Skin epidermis (tissue), 12 donors: Measurements from ENCODE around the gene TGFA.
A peak's percentile ranks its signal among the peaks of the same experiment; 100 is the strongest.
"Not testable (repeated sequence)": the region's sequence is repeated elsewhere in the genome, so short reads cannot be mapped to it uniquely, and the experiment has no call there.

Experiments used
- H3K27ac ChIP-seq, 21 experiments: fragments of 200-600 bp; sonication (generic) in 11 of 21; one replicate each; pipeline ENCODE4 v1.5.0; 2020; ENCODE audit warnings: mild to moderate bottlenecking in 3 of 21, inconsistent platforms in 2 of 21, moderate library complexity in 2 of 21
- H3K4me3 ChIP-seq, 7 experiments: fragments of 200-600 bp; sonication (generic) in 2 of 7; one replicate each; pipeline ENCODE4 v1.5.0; 2020; ENCODE audit warnings: inconsistent platforms in 2 of 7, mild to moderate bottlenecking in 2 of 7, moderate library complexity in 1 of 7

TGFA gene

GRCh38 chr2:70472221-70472890, 81.3 kb downstream of the TGFA start:
- peak overlapping the region in 2 of 21 experiments; percentile 16 to 26 for H3K27ac ChIP-seq
- no peak overlapping the region for H3K4me3 ChIP-seq

DNA sequence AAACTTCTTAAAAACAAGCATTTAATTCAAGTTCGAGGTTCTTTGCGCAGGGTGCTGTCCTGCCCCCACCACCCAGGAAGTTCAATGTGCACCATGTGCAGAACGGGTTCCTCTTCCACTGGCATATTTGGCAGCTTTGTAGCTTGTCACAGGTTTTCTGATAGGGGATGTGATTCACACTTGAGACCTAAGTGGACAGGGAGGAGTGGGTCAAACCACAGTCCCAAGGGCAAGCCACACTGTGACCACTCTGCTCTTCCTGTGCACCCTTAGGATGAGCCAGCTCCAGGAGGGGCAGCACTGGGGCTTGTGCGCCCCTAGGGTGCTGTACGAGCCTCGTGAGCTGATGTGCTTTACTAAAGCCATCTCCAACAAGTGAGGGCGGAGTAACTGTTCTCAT, 82.5 kb downstream of the TGFA start:
- peak overlapping the region in 2 of 21 experiments; percentile 38 for H3K27ac ChIP-seq
- H3K4me3 ChIP-seq = no peak overlapping the region

GRCh38 chr2:70469961-70470360, 83.7 kb downstream of the TGFA start:
- Histone ChIP-seq H3K27ac (no peak overlapping the region), H3K4me3 (no peak overlapping the region)

DNA sequence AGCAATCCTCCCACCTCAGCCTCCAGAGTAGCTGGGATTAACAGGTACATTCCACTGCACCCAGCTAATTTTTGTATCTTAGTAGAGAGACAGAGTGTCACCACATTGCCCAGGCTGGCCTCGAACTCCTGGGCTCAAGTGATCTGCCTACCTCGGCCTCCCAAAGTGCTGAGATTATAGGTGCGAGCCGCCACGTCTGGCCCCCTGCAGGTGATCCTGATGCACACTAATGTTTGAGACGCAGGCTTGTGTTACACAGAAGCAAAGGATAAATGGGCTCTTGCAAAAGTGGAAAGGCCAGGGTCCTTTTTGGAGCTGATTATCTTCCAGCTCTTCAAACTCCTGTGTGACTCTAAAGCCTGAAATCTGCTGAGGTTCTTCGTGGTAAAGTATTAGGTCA, 84.2 kb downstream of the TGFA start:
- no peak overlapping the region for H3K4me3 ChIP-seq
- no peak overlapping the region for H3K27ac ChIP-seq

DNA sequence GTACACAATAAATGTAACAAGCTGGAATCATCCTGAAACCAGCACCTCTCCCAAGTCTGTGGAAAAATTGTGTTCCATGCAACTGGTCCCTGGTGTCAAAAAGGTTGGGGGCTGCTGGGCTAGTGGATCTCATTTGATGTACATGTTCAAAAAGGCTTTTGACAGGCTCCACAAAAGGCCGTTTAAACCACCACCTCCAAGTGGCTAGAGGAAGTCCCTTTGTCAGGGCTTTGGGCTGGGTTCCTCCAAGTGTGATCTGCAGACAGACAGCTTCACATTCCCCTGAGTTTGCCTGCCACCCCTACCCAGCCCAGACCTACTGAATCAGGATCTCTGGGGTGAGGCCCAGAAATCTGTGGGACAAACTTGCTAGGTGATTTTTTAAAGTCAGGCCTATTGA, 84.7 kb downstream of the TGFA start:
- no peak overlapping the region for H3K4me3 ChIP-seq
- no peak overlapping the region for H3K27ac ChIP-seq

DNA sequence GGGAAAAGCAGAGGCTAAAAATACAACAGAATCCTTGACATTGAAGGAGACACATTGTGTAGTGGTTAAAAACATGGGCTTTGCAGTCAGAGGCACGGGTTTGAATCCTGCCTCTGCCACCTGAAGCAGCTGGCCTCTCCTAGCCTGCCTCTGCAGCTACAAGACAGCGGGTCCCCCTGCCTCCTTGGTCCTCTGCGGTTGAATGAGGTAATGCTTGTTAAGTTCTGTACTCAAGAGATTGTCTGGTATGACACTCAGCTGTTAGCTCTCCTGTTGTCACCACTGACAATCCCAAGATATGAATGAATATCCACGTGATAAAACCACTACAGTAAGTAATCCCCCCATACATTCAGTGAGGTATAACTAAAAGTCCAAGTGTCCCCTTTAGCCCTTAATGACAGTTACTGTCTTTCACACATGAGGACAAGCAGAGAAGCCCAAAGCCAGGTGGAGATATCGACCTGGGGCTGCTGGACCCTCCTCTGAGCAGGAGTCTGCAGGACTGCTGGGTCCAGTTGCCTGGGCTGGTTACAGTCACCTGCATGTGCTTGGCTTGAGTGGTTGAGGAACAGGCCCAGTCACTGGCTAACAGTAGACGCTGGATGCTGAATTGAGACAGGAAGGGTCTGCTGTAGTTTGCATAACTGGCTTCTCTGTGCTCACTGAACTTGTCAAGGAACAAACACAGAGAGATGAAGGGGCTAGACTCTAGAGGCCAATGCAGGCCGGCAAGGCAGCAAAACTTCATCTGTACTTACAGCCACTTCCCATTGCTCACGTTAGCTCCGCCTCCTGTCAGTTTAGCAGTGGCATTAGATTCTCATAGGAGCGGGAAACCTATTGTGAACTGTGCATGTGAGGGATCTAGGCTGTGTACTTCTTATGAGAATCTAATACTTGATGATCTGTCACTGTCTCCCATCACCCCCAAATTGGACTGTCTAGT, 85.5 kb downstream of the TGFA start:
- H3K4me3 ChIP-seq = no peak overlapping the region
- H3K27ac ChIP-seq = no peak overlapping the region

- no peak overlapping the region for H3K27ac ChIP-seq
Measured at GRCh38 chr2:70467237-70467636, 86.4 kb downstream of the TGFA start.

DNA sequence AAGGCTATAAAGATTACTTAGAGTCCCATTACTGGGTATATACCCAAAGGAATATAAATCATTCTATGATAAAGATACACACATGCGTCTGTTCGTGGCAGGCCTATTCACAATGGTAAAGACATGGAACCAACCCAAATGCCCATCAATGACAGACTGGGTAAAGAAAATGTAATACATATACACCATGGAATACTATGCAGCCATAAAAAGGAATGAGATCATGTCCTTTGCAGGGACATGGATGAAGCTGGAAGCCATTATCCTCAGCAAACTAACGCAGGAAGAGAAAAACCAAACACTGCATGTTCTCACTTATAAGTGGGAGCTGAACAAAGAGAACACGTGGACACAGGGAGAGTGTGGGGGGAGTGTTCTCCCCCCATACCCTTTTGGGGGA, 87.0 kb downstream of the TGFA start:
- H3K27ac ChIP-seq, H3K4me3 ChIP-seq: not testable (repeated sequence)

More at GRCh38 chr2:70467237-70467636, 86.4 kb downstream of the TGFA start:
- H3K4me3 ChIP-seq = no peak overlapping the region

DNA sequence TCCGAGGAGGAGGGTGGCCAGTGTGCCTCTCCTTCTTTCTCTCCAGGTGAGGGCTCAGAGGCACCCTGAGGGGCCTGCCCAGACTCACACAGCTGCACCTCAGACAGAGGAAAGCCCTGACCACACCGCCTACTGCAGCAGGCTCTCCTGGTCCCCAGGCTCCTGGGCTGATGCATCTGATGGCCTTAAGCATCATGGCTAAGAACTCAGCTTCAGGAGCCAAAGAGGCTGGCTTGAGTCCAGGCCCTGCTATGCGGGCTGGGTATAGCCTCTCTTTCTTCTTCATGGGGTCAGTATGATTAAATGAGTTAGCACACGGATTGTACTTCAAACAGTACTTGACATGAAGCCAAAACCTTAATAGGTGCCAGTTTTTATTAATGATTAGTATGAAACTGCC, 89.6 kb downstream of the TGFA start:
- no peak overlapping the region for H3K4me3 ChIP-seq
- no peak overlapping the region for H3K27ac ChIP-seq

GRCh38 chr2:70463581-70463980, 90.0 kb downstream of the TGFA start:
- no peak overlapping the region for H3K27ac ChIP-seq
- H3K4me3 ChIP-seq = no peak overlapping the region

- Histone ChIP-seq H3K4me3 (no peak overlapping the region), H3K27ac (no peak overlapping the region)
Measured at GRCh38 chr2:70461981-70462876, 91.4 kb downstream of the TGFA start.

GRCh38 chr2:70461414-70461813, 92.2 kb downstream of the TGFA start:
- Histone ChIP-seq H3K4me3 (no peak overlapping the region), H3K27ac (no peak overlapping the region)

DNA sequence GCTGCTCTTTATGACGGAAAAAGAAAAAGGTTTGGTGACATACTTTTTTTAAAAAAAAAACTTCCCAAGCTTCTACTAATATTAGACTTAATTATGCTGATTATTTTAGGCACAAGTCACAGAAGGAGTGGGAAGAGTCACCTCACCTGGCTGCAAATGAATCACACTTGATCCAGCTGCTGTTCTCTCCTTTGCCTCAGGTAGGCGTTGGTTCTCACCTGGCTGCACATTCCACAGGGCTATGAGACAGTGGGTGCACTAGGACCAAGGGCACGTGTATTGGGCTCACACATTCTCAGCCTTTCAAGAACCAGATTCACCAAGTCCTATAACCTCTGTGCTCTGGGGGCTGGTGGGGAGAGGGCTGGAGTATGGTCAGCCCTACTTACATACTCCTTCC, 93.3 kb downstream of the TGFA start:
- no peak overlapping the region for H3K4me3 ChIP-seq
- no peak overlapping the region for H3K27ac ChIP-seq

DNA sequence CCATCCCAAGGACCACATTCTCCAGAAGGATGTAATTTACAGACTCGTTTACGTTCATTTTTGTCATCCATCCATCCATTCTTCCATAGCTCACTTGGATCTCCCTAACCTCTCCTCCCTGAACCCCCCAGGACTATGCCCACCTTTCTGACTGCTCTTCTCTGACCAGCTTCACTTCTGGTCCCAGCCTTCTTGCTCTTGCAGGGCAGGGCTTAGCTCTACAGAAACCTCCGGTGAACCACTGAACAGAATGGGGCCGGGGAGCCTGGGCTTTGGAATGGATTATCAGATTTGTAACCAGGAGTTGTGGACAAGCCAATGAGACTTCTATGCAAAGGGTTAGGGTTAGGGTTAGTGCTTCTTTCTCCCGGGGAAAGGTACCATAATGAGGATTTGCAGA, 95.0 kb downstream of the TGFA start:
- H3K4me3 ChIP-seq = no peak overlapping the region
- no peak overlapping the region for H3K27ac ChIP-seq

DNA sequence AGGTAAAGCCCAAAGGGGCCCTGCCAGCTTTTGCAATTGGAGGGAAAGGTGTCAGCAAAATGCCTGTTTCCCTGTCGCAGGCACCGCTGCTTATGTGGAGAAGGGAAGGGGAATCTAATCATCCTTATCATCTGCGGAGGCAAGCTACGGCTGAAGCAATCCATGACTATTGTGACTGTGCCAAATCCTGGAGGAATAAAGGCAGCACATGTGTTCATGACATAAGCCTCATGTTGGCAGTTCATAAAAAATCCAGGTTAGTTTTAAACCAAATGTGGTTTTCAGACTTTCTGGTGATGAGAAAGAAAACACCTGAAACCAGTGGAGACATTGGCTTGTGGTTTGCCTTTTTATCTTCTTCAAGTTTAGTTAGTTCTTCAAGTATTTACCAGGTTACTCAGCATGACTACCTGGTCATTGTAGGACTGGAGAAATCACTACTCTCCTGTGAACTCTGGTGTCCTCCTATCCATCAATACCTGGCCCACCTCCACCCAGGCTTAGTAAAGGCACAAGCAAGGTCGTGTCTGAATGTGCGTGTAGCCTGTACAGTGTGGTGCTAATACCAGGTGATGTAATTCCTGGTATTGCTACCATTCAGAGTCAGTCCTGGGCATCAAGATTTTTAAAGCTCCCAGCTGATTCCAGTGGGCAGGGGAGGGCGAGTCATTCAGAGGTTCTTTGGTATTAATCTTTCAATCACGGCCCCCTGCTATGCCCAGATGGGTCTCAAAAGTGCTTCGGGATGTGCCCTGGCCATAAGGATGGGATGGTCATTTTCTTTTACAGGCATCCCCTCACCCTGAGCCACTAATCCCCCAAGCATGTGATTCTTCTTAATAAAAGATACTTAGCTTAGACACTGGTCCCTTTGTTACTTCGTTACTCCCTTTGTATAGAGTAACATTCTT, 96.8 kb downstream of the TGFA start:
- Histone ChIP-seq H3K27ac (no peak overlapping the region), H3K4me3 (no peak overlapping the region)

DNA sequence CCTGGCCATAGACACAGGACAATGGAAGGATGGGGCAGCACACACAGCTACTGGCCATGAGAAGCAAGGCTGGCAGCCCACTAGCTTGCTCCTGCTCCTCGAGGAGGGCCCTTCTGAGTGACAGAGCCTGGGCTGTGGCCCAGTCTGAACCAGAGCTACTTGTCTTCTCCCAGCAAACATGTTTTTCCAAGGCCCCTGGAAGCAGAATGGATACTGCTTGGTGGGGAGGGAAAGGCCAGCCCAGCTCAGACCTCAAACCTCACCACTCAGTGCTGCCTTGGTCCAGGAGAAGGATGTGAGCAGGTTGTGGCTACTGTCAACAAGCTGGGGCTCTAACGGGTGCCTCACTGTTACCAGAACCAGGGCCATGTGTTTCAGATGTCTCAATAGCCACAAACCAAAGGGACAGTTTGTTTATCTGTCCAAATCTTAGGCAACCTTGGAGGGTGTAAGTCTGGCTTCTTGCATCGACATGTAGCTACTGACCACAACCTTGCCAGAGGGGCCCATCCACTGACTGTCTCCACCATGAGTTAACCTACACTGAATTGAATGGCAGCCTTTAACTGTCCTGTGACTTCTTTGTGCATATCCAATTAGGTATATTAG, 98.6 kb downstream of the TGFA start:
- Histone ChIP-seq H3K4me3 (no peak overlapping the region), H3K27ac (no peak overlapping the region)

GRCh38 chr2:70450641-70451250, 102.9 kb downstream of the TGFA start:
- no peak overlapping the region for H3K27ac ChIP-seq
- H3K4me3 ChIP-seq = no peak overlapping the region

- Histone ChIP-seq H3K27ac (no peak overlapping the region), H3K4me3 (no peak overlapping the region)
Measured at GRCh38 chr2:70448041-70448440, 105.6 kb downstream of the TGFA start.
